ENCODE measurements around the gene C18orf63. TPM values are rescaled to one million over a fixed set of nuclear protein-coding genes. Genes with fewer than 3 reads are reported as not detected.

C18orf63 gene
- total and polyA plus RNA-seq, 4 donors = not detected

- H3K27me3 ChIP-seq (ENCODE audit: control insufficient read depth in 4 of 4, insufficient read depth in 4 of 4, low read length in 3 of 4) = no peaks in the 10 kb centered on the region
- no peaks in the 10 kb centered on the region for H3K9me3 ChIP-seq (ENCODE audit: control insufficient read depth in 4 of 4, low read length in 3 of 4)
- H3K4me3 ChIP-seq (ENCODE audit: low read depth in 1 of 3, low read length in 3 of 3) = no peak overlapping the region
- H3K9ac ChIP-seq (ENCODE audit: low read depth in 1 of 2, low read length in 2 of 2) = no peak overlapping the region
- H3K36me3 ChIP-seq (ENCODE audit: control insufficient read depth in 4 of 4, insufficient read depth in 3 of 4, low read depth in 1 of 4, low read length in 3 of 4) = peaks cover 0 to 19% (median 7%) of the 10 kb centered on the region in 4 donors
- 52% methylated on average over 7 of the region's 7 CpGs for WGBS
- DNase-seq (ENCODE audit: low spot score) = no peak
- peak overlapping the region; percentile 5 to 49 for H3K27ac ChIP-seq (ENCODE audit: low read depth in 1 of 2, low read length in 2 of 2)
- TF ChIP-seq RXRA (IDR thresholded peaks at IDR 0.05) = peak in 1 of 2 donors; percentile 8
- TF ChIP-seq JUND (IDR thresholded peaks at IDR 0.05) = no peak
- no peak for TF ChIP-seq FOXA2 (IDR thresholded peaks at IDR 0.05)
- H3K4me1 ChIP-seq (ENCODE audit: control insufficient read depth in 4 of 4, insufficient read depth in 4 of 4, low read length in 3 of 4) = peaks cover 24 to 93% (median 90%) of the 10 kb centered on the region in 4 donors
Measured at GRCh38 chr18:74278983-74279382, 36.7 kb upstream of the C18orf63 start.

DNA sequence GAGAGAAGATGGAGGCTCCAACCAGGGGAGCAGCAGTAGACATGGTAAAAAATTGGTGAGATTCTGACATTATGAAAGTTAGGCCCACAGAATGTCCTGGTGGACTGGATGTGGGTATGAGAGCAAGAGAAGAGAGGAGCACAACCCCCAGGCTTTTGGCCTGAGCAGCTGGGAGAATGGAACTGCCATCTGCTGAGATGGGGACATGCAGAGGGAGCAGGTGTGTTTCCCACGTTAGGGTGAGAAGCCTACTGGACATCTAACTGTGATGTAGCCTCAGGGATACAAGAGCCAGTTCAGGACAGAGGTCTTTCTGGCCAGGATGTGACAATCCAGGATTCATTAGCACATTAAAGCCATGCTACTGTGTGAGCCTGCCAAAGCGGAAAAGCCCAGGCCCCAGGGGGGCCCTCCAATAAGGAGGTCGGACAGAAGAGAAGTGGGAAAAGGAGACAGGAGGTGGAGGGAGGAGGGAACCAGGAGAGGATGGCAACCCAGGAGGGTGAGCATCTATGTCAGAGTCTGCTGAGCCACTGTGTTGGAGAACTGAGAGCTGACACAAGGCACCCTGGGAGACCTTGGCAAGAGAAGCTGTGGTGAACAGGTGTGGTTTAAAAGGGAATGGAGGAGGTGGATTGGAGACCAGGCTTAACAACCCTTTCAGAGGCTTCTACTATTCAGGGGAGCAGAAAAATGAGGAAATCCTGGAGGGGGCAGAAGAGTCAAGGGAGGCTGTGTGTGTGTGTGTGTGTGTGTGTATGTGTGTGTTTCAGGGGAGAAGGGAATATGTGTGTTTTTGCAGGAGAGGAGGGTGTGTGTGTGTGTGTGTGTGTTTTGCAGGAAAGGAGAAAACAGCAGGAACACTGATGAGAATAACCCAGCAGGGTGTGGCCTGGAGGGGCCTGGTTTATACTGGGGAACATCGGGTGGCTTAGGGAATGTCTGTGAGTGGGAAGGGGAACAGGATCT, 34.3 kb upstream of the C18orf63 start:
- Histone ChIP-seq H3K9ac (ENCODE audit: low read depth in 1 of 2, low read length in 2 of 2) (no peak overlapping the region), H3K4me3 (ENCODE audit: low read depth in 1 of 3, low read length in 3 of 3) (no peak overlapping the region), H3K27ac (ENCODE audit: low read depth in 1 of 2, low read length in 2 of 2) (peak overlapping the region; percentile 83 to 87), H3K4me1 (ENCODE audit: control insufficient read depth in 4 of 4, insufficient read depth in 4 of 4, low read length in 3 of 4) (peaks cover 23 to 95% (median 88%) of the 10 kb centered on the region in 4 donors), H3K27me3 (ENCODE audit: control insufficient read depth in 4 of 4, insufficient read depth in 4 of 4, low read length in 3 of 4) (no peaks in the 10 kb centered on the region), H3K9me3 (ENCODE audit: control insufficient read depth in 4 of 4, low read length in 3 of 4) (no peaks in the 10 kb centered on the region), H3K36me3 (ENCODE audit: control insufficient read depth in 4 of 4, insufficient read depth in 3 of 4, low read depth in 1 of 4, low read length in 3 of 4) (peaks cover 0 to 11% (median 2%) of the 10 kb centered on the region in 4 donors)
- TF ChIP-seq FOXA2 (IDR thresholded peaks at IDR 0.05) (no peak), CTCF (IDR thresholded peaks at IDR 0.05; ENCODE audit: low read depth, low read length, missing input control) (peak; percentile 1), FOXA1 (IDR thresholded peaks at IDR 0.05) (no peak), ATF3 (IDR thresholded peaks at IDR 0.05) (no peak), TAF1 (conservative IDR thresholded peaks at IDR 0.05) (no peak), REST (IDR thresholded peaks at IDR 0.05) (no peak)
- WGBS = 56% methylated on average over 4 of the region's 4 CpGs
- no peak for DNase-seq (ENCODE audit: low spot score)

All from liver (tissue), 9 donors.